ENCODE measurements around the gene UBTD1.

The UBTD1 gene

GRCh38 chr10:97483921-97484320 lies 14.8 kb upstream of the UBTD1 start:
- no peak for DNase-seq

GRCh38 chr10:97485647-97486281 lies 13.0 kb upstream of the UBTD1 start:
- DNase-seq = no peak

- no peak for DNase-seq
Measured at GRCh38 chr10:97490592-97490991, 8.1 kb upstream of the UBTD1 start.

- DNase-seq = no peak
Measured at GRCh38 chr10:97494151-97494550, 4.6 kb upstream of the UBTD1 start.

GRCh38 chr10:97494863-97495506 lies 3.7 kb upstream of the UBTD1 start:
- DNase-seq = no peak

- DNase-seq = peak; percentile 32
Measured at GRCh38 chr10:97497572-97498075, 1.1 kb upstream of the UBTD1 start.

- peak; percentile 98 for DNase-seq
Measured at GRCh38 chr10:97498076-97498840, 466 bp upstream of the UBTD1 start, which contains the start of gene MMS19. Gene MMS19, minus strand, starts transcription at chr10:97498422. Its CDS starts 38 bp downstream, at chr10:97498384.

GRCh38 chr10:97499561-97500296 lies 1.0 kb downstream of the UBTD1 start:
- no peak for DNase-seq

- DNase-seq = no peak
Measured at GRCh38 chr10:97500297-97500575, 1.5 kb downstream of the UBTD1 start.

GRCh38 chr10:97502916-97503315 lies 4.2 kb downstream of the UBTD1 start:
- DNase-seq = no peak

GRCh38 chr10:97503406-97503805 lies 4.7 kb downstream of the UBTD1 start:
- DNase-seq = no peak

- no peak for DNase-seq
Measured at GRCh38 chr10:97505152-97505551, 6.4 kb downstream of the UBTD1 start.

GRCh38 chr10:97506199-97506991 lies 7.7 kb downstream of the UBTD1 start:
- DNase-seq = no peak

- no peak for DNase-seq
Measured at GRCh38 chr10:97508342-97508741, 9.6 kb downstream of the UBTD1 start.

- no peak for DNase-seq
Measured at GRCh38 chr10:97509120-97509680, 10.5 kb downstream of the UBTD1 start.

GRCh38 chr10:97510686-97511085 lies 12.0 kb downstream of the UBTD1 start:
- no peak for DNase-seq

- DNase-seq = no peak
Measured at GRCh38 chr10:97511711-97512440, 13.2 kb downstream of the UBTD1 start.

- DNase-seq = no peak
Measured at GRCh38 chr10:97512993-97513392, 14.3 kb downstream of the UBTD1 start.

GRCh38 chr10:97514344-97514743 lies 15.6 kb downstream of the UBTD1 start:
- DNase-seq = no peak

- DNase-seq = no peak
Measured at GRCh38 chr10:97515271-97515978, 16.7 kb downstream of the UBTD1 start.

Data from NCI-H1092 treated with DMSO at 0.1 percent for 48 hours (cell line).